ENCODE data around the gene GSTK1. TPM values are rescaled to one million over a fixed set of nuclear protein-coding genes. Genes with fewer than 3 reads are reported as not detected.

GSTK1 gene
- total RNA-seq, 1 donor from 2014 or later, result 177 TPM

- DNase-seq (ENCODE audit: low spot score), result no peak
Measured at GRCh38 chr7:143295870-143296269, 32.6 kb downstream of the GSTK1 start.

GRCh38 chr7:143296686-143297085 is 33.4 kb downstream of the GSTK1 start:
- no peak for DNase-seq (ENCODE audit: low spot score)

- DNase-seq (ENCODE audit: low spot score), result no peak
Measured at GRCh38 chr7:143299346-143299745, 36.1 kb downstream of the GSTK1 start.

- no peak for DNase-seq (ENCODE audit: low spot score)
Measured at GRCh38 chr7:143299840-143300239, 36.6 kb downstream of the GSTK1 start.

- no peak for DNase-seq (ENCODE audit: low spot score)
Measured at GRCh38 chr7:143300959-143301935, 38.0 kb downstream of the GSTK1 start.

GRCh38 chr7:143303733-143304132 is 40.5 kb downstream of the GSTK1 start:
- no peak for DNase-seq (ENCODE audit: low spot score)

- no peak for DNase-seq (ENCODE audit: low spot score)
Measured at GRCh38 chr7:143304938-143305337, 41.7 kb downstream of the GSTK1 start.

GRCh38 chr7:143305423-143306070 is 42.3 kb downstream of the GSTK1 start:
- DNase-seq (ENCODE audit: low spot score), result no peak

GRCh38 chr7:143308632-143309031 is 45.4 kb downstream of the GSTK1 start:
- DNase-seq (ENCODE audit: low spot score), result no peak

- DNase-seq (ENCODE audit: low spot score), result no peak
Measured at GRCh38 chr7:143314127-143314526, 50.9 kb downstream of the GSTK1 start.

GRCh38 chr7:143315776-143316175 is 52.5 kb downstream of the GSTK1 start, which contains the start of gene CLCN1:
TSS of gene CLCN1 (plus strand) at chr7:143316111. CDS start at chr7:143316213, 102 bp downstream.
- DNase-seq (ENCODE audit: low spot score), result no peak

GRCh38 chr7:143316492-143316891 is 53.3 kb downstream of the GSTK1 start:
- DNase-seq (ENCODE audit: low spot score), result no peak

GRCh38 chr7:143318661-143319060 is 55.4 kb downstream of the GSTK1 start:
- DNase-seq (ENCODE audit: low spot score), result no peak

Other genes with a start within 250 kb of the GSTK1 start
- not detected for gene OR9A2, start 236.3 kb upstream of the GSTK1 start, total RNA-seq
- not detected for gene OR6V1, start 211.1 kb upstream of the GSTK1 start, total RNA-seq
- not detected for gene PIP, start 131.4 kb upstream of the GSTK1 start, total RNA-seq
- gene TAS2R39, start 80.0 kb upstream of the GSTK1 start, total RNA-seq, result not detected
- not detected for gene TAS2R40, start 41.4 kb upstream of the GSTK1 start, total RNA-seq
- 3.7 TPM for gene TMEM139, start 21.5 kb downstream of the GSTK1 start, total RNA-seq
- 19.0 TPM for gene CASP2, start 24.9 kb downstream of the GSTK1 start, total RNA-seq
- 0.22 TPM for gene CLCN1, start 52.7 kb downstream of the GSTK1 start, total RNA-seq
- 1.8 TPM for gene FAM131B, start 99.3 kb downstream of the GSTK1 start, total RNA-seq
- 271 TPM for gene ZYX, start 117.9 kb downstream of the GSTK1 start, total RNA-seq
- gene EPHA1, start 145.4 kb downstream of the GSTK1 start, total RNA-seq, result 0.22 TPM
- gene TAS2R60, start 180.0 kb downstream of the GSTK1 start, total RNA-seq, result 0.35 TPM
- not detected for gene TAS2R41, start 214.4 kb downstream of the GSTK1 start, total RNA-seq

Measured in mesenteric fat pad (tissue), 1 donor.